ENCODE measurements around the gene RGS9. TPM values are rescaled to one million over a fixed set of nuclear protein-coding genes. Genes with fewer than 3 reads are reported as not detected.
"Not testable (repeated sequence)": the region's sequence is repeated elsewhere in the genome, so short reads cannot be mapped to it uniquely, and the experiment has no call there.

Gene RGS9
- total RNA-seq, 1 donor from 2014 or later: 8.7 TPM

DNA sequence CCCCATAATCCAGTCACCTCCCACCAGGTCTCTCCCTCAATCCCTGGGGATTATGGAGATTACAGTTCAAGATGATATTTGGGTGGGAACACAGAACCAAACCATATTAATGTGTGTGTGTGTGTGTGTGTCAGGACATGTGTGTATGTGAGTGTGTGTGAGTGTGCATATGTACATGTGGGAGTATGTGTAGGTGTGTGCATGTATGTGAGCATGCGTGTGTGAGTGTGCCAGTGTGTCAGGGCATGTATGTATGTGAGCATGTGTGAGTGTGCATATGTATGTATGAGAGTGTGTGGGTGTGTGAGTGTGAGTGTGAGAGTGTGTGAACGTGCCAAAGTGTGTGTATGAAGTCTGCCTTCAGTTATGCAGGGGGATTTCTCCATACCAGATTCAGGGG, 37.8 kb downstream of the RGS9 start:
- H3K27ac ChIP-seq: no peak overlapping the region
- H3K4me1 ChIP-seq: peaks cover 17% of the 10 kb centered on the region
- intact Hi-C loops (cut with DNase I): no loop called here
- H3K36me3 ChIP-seq: no peaks in the 10 kb centered on the region
- no peak for ATAC-seq
- TF ChIP-seq, protein P1, sequence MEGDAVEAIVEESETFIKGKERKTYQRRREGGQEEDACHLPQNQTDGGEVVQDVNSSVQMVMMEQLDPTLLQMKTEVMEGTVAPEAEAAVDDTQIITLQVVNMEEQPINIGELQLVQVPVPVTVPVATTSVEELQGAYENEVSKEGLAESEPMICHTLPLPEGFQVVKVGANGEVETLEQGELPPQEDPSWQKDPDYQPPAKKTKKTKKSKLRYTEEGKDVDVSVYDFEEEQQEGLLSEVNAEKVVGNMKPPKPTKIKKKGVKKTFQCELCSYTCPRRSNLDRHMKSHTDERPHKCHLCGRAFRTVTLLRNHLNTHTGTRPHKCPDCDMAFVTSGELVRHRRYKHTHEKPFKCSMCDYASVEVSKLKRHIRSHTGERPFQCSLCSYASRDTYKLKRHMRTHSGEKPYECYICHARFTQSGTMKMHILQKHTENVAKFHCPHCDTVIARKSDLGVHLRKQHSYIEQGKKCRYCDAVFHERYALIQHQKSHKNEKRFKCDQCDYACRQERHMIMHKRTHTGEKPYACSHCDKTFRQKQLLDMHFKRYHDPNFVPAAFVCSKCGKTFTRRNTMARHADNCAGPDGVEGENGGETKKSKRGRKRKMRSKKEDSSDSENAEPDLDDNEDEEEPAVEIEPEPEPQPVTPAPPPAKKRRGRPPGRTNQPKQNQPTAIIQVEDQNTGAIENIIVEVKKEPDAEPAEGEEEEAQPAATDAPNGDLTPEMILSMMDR (IDR thresholded peaks at IDR 0.05): no peak
- no peaks in the 10 kb centered on the region for H3K27me3 ChIP-seq
- no peaks in the 10 kb centered on the region for H3K9me3 ChIP-seq
- H3K4me3 ChIP-seq: no peak overlapping the region
- no peak for DNase-seq

DNA sequence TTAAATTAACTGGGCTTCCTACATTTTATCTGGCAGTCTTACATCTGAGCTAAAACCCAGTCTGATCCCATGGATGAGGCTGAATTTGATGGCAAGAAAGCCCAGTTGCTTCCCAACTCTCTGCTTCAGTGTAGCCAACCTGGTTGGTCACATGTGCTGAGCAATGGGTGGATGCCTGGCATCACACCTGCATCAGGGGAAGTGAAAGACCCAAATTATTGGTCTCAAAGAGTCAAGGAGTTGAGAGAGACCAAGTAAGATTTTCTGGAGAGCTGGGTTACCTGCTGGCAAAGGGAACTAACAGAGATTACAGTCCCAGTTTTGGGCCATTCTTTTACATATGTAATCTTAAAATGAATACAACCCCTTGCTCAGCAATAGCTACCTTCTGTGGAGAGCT, 38.8 kb downstream of the RGS9 start:
- intact Hi-C loops (cut with DNase I): no loop called here
- TF ChIP-seq, protein P1 (IDR thresholded peaks at IDR 0.05): no peak
- Histone ChIP-seq H3K4me3 (no peak overlapping the region), H3K4me1 (peaks cover 12% of the 10 kb centered on the region), H3K27ac (no peak overlapping the region), H3K36me3 (no peaks in the 10 kb centered on the region), H3K9me3 (no peaks in the 10 kb centered on the region), H3K27me3 (no peaks in the 10 kb centered on the region)
- no peak for DNase-seq
- ATAC-seq: no peak

GRCh38 chr17:65176646-65177409, 39.7 kb downstream of the RGS9 start:
- ATAC-seq: no peak
- TF ChIP-seq, protein P1 (IDR thresholded peaks at IDR 0.05): no peak
- intact Hi-C loops (cut with DNase I): no loop called here
- Histone ChIP-seq H3K36me3 (no peaks in the 10 kb centered on the region), H3K4me3 (no peak overlapping the region), H3K9me3 (no peaks in the 10 kb centered on the region), H3K27ac (no peak overlapping the region), H3K27me3 (no peaks in the 10 kb centered on the region), H3K4me1 (peaks cover 5% of the 10 kb centered on the region)
- no peak for DNase-seq

- intact Hi-C loops (cut with DNase I): no loop called here
- Histone ChIP-seq H3K4me3 (no peak overlapping the region), H3K4me1 (peaks cover 5% of the 10 kb centered on the region), H3K36me3 (no peaks in the 10 kb centered on the region), H3K27me3 (no peaks in the 10 kb centered on the region), H3K27ac (no peak overlapping the region), H3K9me3 (no peaks in the 10 kb centered on the region)
- DNase-seq (no peak), ATAC-seq (no peak)
- TF ChIP-seq, protein P1 (IDR thresholded peaks at IDR 0.05): no peak
Observed at GRCh38 chr17:65177901-65178300, 40.7 kb downstream of the RGS9 start.

- H3K36me3 ChIP-seq; DNase-seq; H3K27me3 ChIP-seq; H3K27ac ChIP-seq; H3K4me3 ChIP-seq; ATAC-seq; H3K9me3 ChIP-seq; intact Hi-C loops (cut with DNase I): not testable (repeated sequence)
- peaks cover 14% of the 10 kb centered on the region for H3K4me1 ChIP-seq
Observed at GRCh38 chr17:65180276-65180675, 43.1 kb downstream of the RGS9 start.

DNA sequence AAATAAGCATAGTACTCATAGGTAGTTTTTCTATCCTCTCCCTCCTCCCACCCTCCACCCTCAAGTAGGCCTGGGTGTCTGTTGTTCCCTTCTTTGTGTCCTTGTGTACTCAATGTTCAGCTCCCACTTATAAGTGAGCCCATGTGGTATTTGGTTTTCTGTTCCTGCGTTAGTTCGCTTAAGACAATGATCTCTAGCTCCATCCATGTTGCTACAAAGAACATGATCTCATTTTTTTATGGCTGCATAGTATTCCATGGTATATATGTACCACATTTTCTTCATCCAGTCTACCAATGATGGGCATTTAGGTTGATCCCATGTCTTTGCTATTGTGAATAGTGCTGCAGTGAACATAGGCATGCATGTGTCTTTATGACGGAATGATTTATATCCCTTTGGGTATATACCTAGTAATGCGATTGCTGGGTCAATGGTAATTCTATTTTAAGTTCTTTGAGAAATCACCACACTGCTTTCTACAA, 43.6 kb downstream of the RGS9 start:
- intact Hi-C loops (cut with DNase I): not testable (repeated sequence)

More for the DNA sequence above, 43.6 kb downstream of the RGS9 start:
- H3K27ac ChIP-seq, ATAC-seq, H3K4me3 ChIP-seq, DNase-seq, H3K27me3 ChIP-seq, H3K9me3 ChIP-seq, H3K36me3 ChIP-seq: not testable (repeated sequence)
- H3K4me1 ChIP-seq: peaks cover 14% of the 10 kb centered on the region
